ENCODE results near the gene PINK1. TPM values are rescaled to one million over a fixed set of nuclear protein-coding genes. Genes with fewer than 3 reads are reported as not detected.

Gene PINK1
- total RNA-seq, 3 donors from 2014 or later (not counting 1 experiment from before 2014, with no cell fraction given), result 10.8 to 16.2 (median 15.0) TPM

- Histone ChIP-seq H3K27ac (ENCODE audit: low read length) (no peak overlapping the region), H3K9me3 (ENCODE audit: control insufficient read depth, insufficient read depth, low read length) (no peaks in the 10 kb centered on the region), H3K36me3 (ENCODE audit: control insufficient read depth, insufficient read depth, low read length) (peaks cover 73% of the 10 kb centered on the region), H3K27me3 (ENCODE audit: control insufficient read depth, insufficient read depth, low read length) (no peaks in the 10 kb centered on the region), H3K4me3 (ENCODE audit: low read length) (no peak overlapping the region), H3K4me1 (ENCODE audit: control insufficient read depth, insufficient read depth, low read length) (no peaks in the 10 kb centered on the region)
- Mint-ChIP-seq H3K4me3 (no peak overlapping the region), H3K9me3 (no peaks in the 10 kb centered on the region), H3K27me3 (ENCODE audit: low read depth in 2 of 2) (no peaks in the 10 kb centered on the region), H3K4me1 (peaks cover 10 to 21% of the 10 kb centered on the region in 2 donors), H3K36me3 (peaks cover 20% of the 10 kb centered on the region), H3K27ac (no peak overlapping the region)
- 96% methylated on average over 15 of the region's 15 CpGs for WGBS (ENCODE audit: insufficient coverage)
- no peak for TF ChIP-seq CTCF (IDR thresholded peaks at IDR 0.05)
- DNase-seq, result no peak
- ATAC-seq, result no peak
- intact Hi-C loops (cut with micrococcal nuclease), result no loop called here
Observed at GRCh38 chr1:20652300-20652699, 19.0 kb downstream of the PINK1 start.

- Mint-ChIP-seq H3K9me3 (no peaks in the 10 kb centered on the region), H3K4me3 (no peak overlapping the region), H3K27me3 (ENCODE audit: low read depth in 2 of 2) (no peaks in the 10 kb centered on the region), H3K27ac (no peak overlapping the region), H3K4me1 (peaks cover 18 to 29% of the 10 kb centered on the region in 2 donors), H3K36me3 (peaks cover 19% of the 10 kb centered on the region)
- TF ChIP-seq CTCF (IDR thresholded peaks at IDR 0.05), result no peak
- H3K4me1 ChIP-seq (ENCODE audit: control insufficient read depth, insufficient read depth, low read length), result no peaks in the 10 kb centered on the region
- H3K36me3 ChIP-seq (ENCODE audit: control insufficient read depth, insufficient read depth, low read length), result peaks cover 69% of the 10 kb centered on the region
- H3K9me3 ChIP-seq (ENCODE audit: control insufficient read depth, insufficient read depth, low read length), result no peaks in the 10 kb centered on the region
- ATAC-seq (no peak), DNase-seq (no peak)
- H3K27ac ChIP-seq (ENCODE audit: low read length), result no peak overlapping the region
- H3K4me3 ChIP-seq (ENCODE audit: low read length), result no peak overlapping the region
- no peaks in the 10 kb centered on the region for H3K27me3 ChIP-seq (ENCODE audit: control insufficient read depth, insufficient read depth, low read length)
- 91% methylated on average over 20 of the region's 20 CpGs for WGBS (ENCODE audit: insufficient coverage)
- intact Hi-C loops (cut with micrococcal nuclease), result no loop called here
Observed at GRCh38 chr1:20654104-20654690, 20.9 kb downstream of the PINK1 start.

GRCh38 chr1:20657024-20657423 is 23.8 kb downstream of the PINK1 start:
- Mint-ChIP-seq H3K9me3 (no peaks in the 10 kb centered on the region), H3K36me3 (no peaks in the 10 kb centered on the region), H3K27ac (peak overlapping the region; percentile 31 to 61), H3K4me3 (no peak overlapping the region), H3K4me1 (peaks cover 44% of the 10 kb centered on the region in 2 donors), H3K27me3 (ENCODE audit: low read depth in 2 of 2) (no peaks in the 10 kb centered on the region)
- DNase-seq (no peak), ATAC-seq (no peak)
- Histone ChIP-seq H3K4me1 (ENCODE audit: control insufficient read depth, insufficient read depth, low read length) (peaks cover 17% of the 10 kb centered on the region), H3K27me3 (ENCODE audit: control insufficient read depth, insufficient read depth, low read length) (no peaks in the 10 kb centered on the region), H3K36me3 (ENCODE audit: control insufficient read depth, insufficient read depth, low read length) (peaks cover 55% of the 10 kb centered on the region), H3K4me3 (ENCODE audit: low read length) (no peak overlapping the region), H3K27ac (ENCODE audit: low read length) (no peak overlapping the region), H3K9me3 (ENCODE audit: control insufficient read depth, insufficient read depth, low read length) (no peaks in the 10 kb centered on the region)
- no peak for TF ChIP-seq CTCF (IDR thresholded peaks at IDR 0.05)
- intact Hi-C loops (cut with micrococcal nuclease), result no loop called here
- 95% methylated on average over 12 of the region's 12 CpGs for WGBS (ENCODE audit: insufficient coverage)
